HepG2 (cell line): ENCODE data around the gene HS3ST5. TPM values are rescaled to one million over a fixed set of nuclear protein-coding genes. Genes with fewer than 3 reads are reported as not detected.

Source experiments
- ATM ChIP-seq: fragments of 450-650 bp; IDR thresholded peaks from 2 replicates; pipeline ENCODE4 v1.7.1; 2017; ENCODE audit warnings: mild to moderate bottlenecking, borderline replicate concordance
- CBX1 ChIP-seq: IDR thresholded peaks from one replicate; pipeline ENCODE4 v1.6.1; 2016; ENCODE audit warnings: antibody characterized with exemption, low read depth
- MAF1 ChIP-seq: sonication (generic); formaldehyde crosslinking; IDR thresholded peaks from 2 replicates; pipeline ENCODE4 v1.5.0; 2020; ENCODE audit warnings: missing genetic modification reagents, borderline replicate concordance
- NFKBIZ ChIP-seq: IDR thresholded peaks from 2 replicates; pipeline ENCODE4 v1.6.1; 2018; ENCODE audit warnings: missing genetic modification reagents, missing compliant biosample characterization
- PAWR ChIP-seq: sonication (generic); formaldehyde crosslinking; IDR thresholded peaks from 2 replicates; pipeline ENCODE4 v1.4.0; 2020; ENCODE audit warnings: missing genetic modification reagents, mild to moderate bottlenecking, borderline replicate concordance
- PCBP1 ChIP-seq: fragments of 200-400 bp; formaldehyde crosslinking; IDR thresholded peaks from 2 replicates; pipeline ENCODE4 v1.6.1; 2017; ENCODE audit warnings: mild to moderate bottlenecking, low read depth, low read length, borderline replicate concordance
- REPIN1 ChIP-seq: sonication (generic); formaldehyde crosslinking; IDR thresholded peaks from 2 replicates; pipeline ENCODE4 v1.8.0; 2022; ENCODE audit warnings: missing genetic modification reagents, low read depth, mild to moderate bottlenecking, borderline replicate concordance
- ZBTB40 ChIP-seq, 2 experiments: fragments of 450-650 bp in 1 of 2; sonication (generic) in 1 of 2; formaldehyde crosslinking in 1 of 2; IDR thresholded peaks; 2 replicates each; pipeline versions ENCODE4 v1.6.1 to v1.8.0; 2016 to 2022; ENCODE audit warnings: antibody characterized with exemption in 1 of 2, mild to moderate bottlenecking in 1 of 2, missing genetic modification reagents in 1 of 2
- ZMYM2 ChIP-seq: sonication (generic); formaldehyde crosslinking; IDR thresholded peaks from 2 replicates; pipeline ENCODE4 v1.8.0; 2022; ENCODE audit warnings: mild to moderate bottlenecking, missing genetic modification reagents
- ZNF124 ChIP-seq: sonication (generic); formaldehyde crosslinking; IDR thresholded peaks from 2 replicates; pipeline ENCODE4 v1.4.0; 2020; ENCODE audit warnings: missing genetic modification reagents
- ZNF260 ChIP-seq: sonication (generic); formaldehyde crosslinking; IDR thresholded peaks from 2 replicates; pipeline ENCODE4 v1.4.0; 2020; ENCODE audit warnings: missing genetic modification reagents, low read depth, mild to moderate bottlenecking, borderline replicate concordance
- ZNF317 ChIP-seq: sonication (generic); formaldehyde crosslinking; IDR thresholded peaks from 2 replicates; pipeline ENCODE4 v1.5.0; 2020; ENCODE audit warnings: mild to moderate bottlenecking, missing genetic modification reagents
- ZNF615 ChIP-seq: sonication (generic); formaldehyde crosslinking; IDR thresholded peaks from 2 replicates; pipeline ENCODE4 v1.5.0; 2020; ENCODE audit warnings: mild to moderate bottlenecking, missing genetic modification reagents, borderline replicate concordance
- polyA plus RNA-seq, 8 experiments: library from polyadenylated mRNA; depleted of rRNA in 3 of 8; stranded (reverse) in 7 of 8; unstranded in 1 of 8; fragments of >200 nt; fragmentation: Illumina TruSeq in 4 of 8; extraction: Trizol in 4 of 8; gene quantifications; 2 replicates each; pipeline versions ENCODE4 v1.2.1 to v1.2.3, GENCODE V29; 2011 to 2016; ENCODE audit warnings: low read depth in 4 of 8, missing spikeins in 1 of 8, mixed read lengths in 1 of 8; ENCODE audit not compliant: insufficient read depth in 1 of 8
- total RNA-seq, 5 experiments: library from RNA; depleted of rRNA; stranded (reverse); fragments of >200 nt; fragmentation: Illumina TruSeq; extraction: Trizol; gene quantifications; 2 replicates each; pipeline ENCODE4 v1.2.3, GENCODE V29; 2016; ENCODE audit warnings: low read depth in 1 of 5
- TF ChIP-seq, protein P1 (sequence below), 2 experiments: IDR thresholded peaks; 2 replicates each; pipeline ENCODE4 v1.6.1; 2011 to 2012; ENCODE audit warnings: low read length in 2 of 2, borderline replicate concordance in 1 of 2, low read depth in 1 of 2, mild to moderate bottlenecking in 1 of 2, moderate library complexity in 1 of 2

Gene HS3ST5
- total and polyA plus RNA-seq, 2 of the 13 experiments (the other 11 are each of a cell fraction or from before 2014, with no cell fraction given) = 1.1 to 1.6 TPM

DNA sequence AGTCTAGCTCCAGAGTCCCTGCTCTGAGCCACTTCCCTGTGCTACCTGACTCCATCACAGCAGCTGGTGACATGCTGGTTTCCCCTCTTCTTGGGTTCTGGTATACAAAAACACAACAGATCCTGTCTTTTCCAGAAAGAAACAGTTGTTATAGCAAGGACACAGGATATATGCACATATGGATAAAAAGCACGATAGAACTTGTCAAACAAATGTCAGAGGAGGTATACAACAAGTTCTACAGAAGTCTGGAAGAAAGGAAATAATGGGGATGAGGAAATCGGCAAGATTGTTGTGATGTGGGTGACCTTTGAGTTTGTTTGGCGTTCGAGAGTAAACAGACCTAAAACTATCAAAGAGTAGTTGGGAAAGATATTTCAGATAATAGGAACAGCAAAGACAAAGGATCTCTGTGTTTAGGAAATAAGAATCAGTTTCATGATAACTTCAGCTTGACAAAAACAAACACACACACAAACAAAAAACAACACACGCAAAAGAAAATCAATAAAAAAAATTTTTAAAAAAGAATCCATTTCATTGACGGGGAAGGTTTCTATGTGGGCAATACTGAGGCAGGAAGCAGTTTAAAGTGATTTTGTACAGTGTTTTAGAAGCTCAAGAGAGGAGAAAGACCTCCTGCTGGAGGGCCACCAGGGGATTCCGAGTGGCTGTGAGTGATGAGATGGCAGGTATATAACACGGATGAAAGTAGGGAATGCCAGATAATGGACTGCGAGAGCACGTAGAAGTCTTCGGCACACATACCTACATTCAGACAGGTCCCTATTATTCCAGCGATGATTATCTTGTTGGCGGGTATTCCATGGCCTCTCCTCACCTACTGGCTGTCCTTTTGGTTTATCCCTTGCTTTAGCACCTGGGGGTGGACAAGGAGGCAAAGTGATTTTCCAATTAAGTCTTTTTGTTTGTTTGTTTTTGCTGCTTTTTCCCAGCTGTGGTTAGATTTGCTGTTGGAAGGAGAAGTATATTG lies 174.9 kb downstream of the HS3ST5 start (continued):
- TF ChIP-seq, protein P1, sequence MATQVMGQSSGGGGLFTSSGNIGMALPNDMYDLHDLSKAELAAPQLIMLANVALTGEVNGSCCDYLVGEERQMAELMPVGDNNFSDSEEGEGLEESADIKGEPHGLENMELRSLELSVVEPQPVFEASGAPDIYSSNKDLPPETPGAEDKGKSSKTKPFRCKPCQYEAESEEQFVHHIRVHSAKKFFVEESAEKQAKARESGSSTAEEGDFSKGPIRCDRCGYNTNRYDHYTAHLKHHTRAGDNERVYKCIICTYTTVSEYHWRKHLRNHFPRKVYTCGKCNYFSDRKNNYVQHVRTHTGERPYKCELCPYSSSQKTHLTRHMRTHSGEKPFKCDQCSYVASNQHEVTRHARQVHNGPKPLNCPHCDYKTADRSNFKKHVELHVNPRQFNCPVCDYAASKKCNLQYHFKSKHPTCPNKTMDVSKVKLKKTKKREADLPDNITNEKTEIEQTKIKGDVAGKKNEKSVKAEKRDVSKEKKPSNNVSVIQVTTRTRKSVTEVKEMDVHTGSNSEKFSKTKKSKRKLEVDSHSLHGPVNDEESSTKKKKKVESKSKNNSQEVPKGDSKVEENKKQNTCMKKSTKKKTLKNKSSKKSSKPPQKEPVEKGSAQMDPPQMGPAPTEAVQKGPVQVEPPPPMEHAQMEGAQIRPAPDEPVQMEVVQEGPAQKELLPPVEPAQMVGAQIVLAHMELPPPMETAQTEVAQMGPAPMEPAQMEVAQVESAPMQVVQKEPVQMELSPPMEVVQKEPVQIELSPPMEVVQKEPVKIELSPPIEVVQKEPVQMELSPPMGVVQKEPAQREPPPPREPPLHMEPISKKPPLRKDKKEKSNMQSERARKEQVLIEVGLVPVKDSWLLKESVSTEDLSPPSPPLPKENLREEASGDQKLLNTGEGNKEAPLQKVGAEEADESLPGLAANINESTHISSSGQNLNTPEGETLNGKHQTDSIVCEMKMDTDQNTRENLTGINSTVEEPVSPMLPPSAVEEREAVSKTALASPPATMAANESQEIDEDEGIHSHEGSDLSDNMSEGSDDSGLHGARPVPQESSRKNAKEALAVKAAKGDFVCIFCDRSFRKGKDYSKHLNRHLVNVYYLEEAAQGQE (IDR thresholded peaks at IDR 0.05; ENCODE audit: borderline replicate concordance in 1 of 2, low read depth in 1 of 2, low read length in 2 of 2) = peak in 1 of 2 experiments; percentile 35; a peak in 1 of 4 replicates
- no peak for TF ChIP-seq ATM
- TF ChIP-seq CBX1 = no peak
- peak; percentile 91 for TF ChIP-seq ZMYM2 (CRISPR knock-in tag)
- peak; percentile 13; the same call in 1 of the 2 replicates for TF ChIP-seq REPIN1 (CRISPR knock-in tag)
- TF ChIP-seq ZNF317 = peak; percentile 52; the same call in 1 of the 2 replicates
- no peak for TF ChIP-seq PAWR (CRISPR knock-in tag)
- no peak for TF ChIP-seq PCBP1
- TF ChIP-seq NFKBIZ (CRISPR knock-in tag) = peak; percentile 92; the same call in 1 of the 2 replicates
- TF ChIP-seq ZNF615 (CRISPR knock-in tag) = no peak; the same call in 1 of the 2 replicates
- TF ChIP-seq ZNF124 (CRISPR knock-in tag) = peak; percentile 49
- TF ChIP-seq ZBTB40 (IDR thresholded peaks at IDR 0.05) = no peak
- TF ChIP-seq ZBTB40 (CRISPR knock-in tag; IDR thresholded peaks at IDR 0.05) = no peak
- no peak for TF ChIP-seq ZNF260 (CRISPR knock-in tag)
- TF ChIP-seq MAF1 (CRISPR knock-in tag) = no peak
